Measurements from ENCODE around the gene HTR2B.

- TF ChIP-seq POLR2AphosphoS5 (IDR thresholded peaks at IDR 0.05) = no peak
- TF ChIP-seq, protein P1, sequence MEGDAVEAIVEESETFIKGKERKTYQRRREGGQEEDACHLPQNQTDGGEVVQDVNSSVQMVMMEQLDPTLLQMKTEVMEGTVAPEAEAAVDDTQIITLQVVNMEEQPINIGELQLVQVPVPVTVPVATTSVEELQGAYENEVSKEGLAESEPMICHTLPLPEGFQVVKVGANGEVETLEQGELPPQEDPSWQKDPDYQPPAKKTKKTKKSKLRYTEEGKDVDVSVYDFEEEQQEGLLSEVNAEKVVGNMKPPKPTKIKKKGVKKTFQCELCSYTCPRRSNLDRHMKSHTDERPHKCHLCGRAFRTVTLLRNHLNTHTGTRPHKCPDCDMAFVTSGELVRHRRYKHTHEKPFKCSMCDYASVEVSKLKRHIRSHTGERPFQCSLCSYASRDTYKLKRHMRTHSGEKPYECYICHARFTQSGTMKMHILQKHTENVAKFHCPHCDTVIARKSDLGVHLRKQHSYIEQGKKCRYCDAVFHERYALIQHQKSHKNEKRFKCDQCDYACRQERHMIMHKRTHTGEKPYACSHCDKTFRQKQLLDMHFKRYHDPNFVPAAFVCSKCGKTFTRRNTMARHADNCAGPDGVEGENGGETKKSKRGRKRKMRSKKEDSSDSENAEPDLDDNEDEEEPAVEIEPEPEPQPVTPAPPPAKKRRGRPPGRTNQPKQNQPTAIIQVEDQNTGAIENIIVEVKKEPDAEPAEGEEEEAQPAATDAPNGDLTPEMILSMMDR (IDR thresholded peaks at IDR 0.05) = no peak
- TF ChIP-seq EP300 (IDR thresholded peaks at IDR 0.05) = no peak
Observed at GRCh38 chr2:231159306-231159705, 34.5 kb upstream of the HTR2B start.
